GM23338 (cell line): ENCODE results near the gene ST3GAL2. TPM values are rescaled to one million over a fixed set of nuclear protein-coding genes. Genes with fewer than 3 reads are reported as not detected.

ENCODE experiments used
- ATAC-seq: fragments of 200-7000 bp; cut with Tn5 transposase; 3 replicates; pipeline ENCODE4 v1.9.1; 2020
- DNase-seq: peaks from one replicate; pipeline ENCODE4 v3.0.0-alpha.2; 2015; ENCODE audit warnings: low spot score
- H2AFZ ChIP-seq: fragments of 200-600 bp; sonication (generic); 2 replicates; pipeline ENCODE4 v1.8.0; 2016; ENCODE audit warnings: antibody characterized with exemption, mild to moderate bottlenecking, moderate library complexity
- H3F3A ChIP-seq: fragments of 200-600 bp; sonication (generic); replicated peaks from 2 replicates; pipeline ENCODE4 v1.8.0; 2017; ENCODE audit warnings: antibody characterized with exemption, mixed run types, low read depth
- H3K27ac ChIP-seq: fragments of 200-600 bp; sonication (generic); 2 replicates; pipeline ENCODE4 v1.6.1; 2016; ENCODE audit warnings: low read depth
- H3K27me3 ChIP-seq: fragments of 200-600 bp; sonication (generic); 2 replicates; pipeline ENCODE4 v1.8.0; 2016; ENCODE audit warnings: mild to moderate bottlenecking, mixed run types, moderate library complexity; ENCODE audit not compliant: insufficient read depth
- H3K36me3 ChIP-seq: fragments of 200-600 bp; sonication (generic); 2 replicates; pipeline ENCODE4 v1.8.0; 2016; ENCODE audit warnings: mild to moderate bottlenecking; ENCODE audit not compliant: insufficient read depth
- H3K4me1 ChIP-seq: fragments of 200-600 bp; sonication (generic); 2 replicates; pipeline ENCODE4 v1.8.0; 2016; ENCODE audit warnings: mild to moderate bottlenecking, moderate library complexity; ENCODE audit not compliant: insufficient read depth
- H3K4me2 ChIP-seq: fragments of 200-600 bp; sonication (generic); 2 replicates; pipeline ENCODE4 v1.7.1; 2017; ENCODE audit warnings: mixed run types
- H3K4me3 ChIP-seq: fragments of 200-600 bp; sonication (generic); 2 replicates; pipeline ENCODE4 v1.6.1; 2016; ENCODE audit warnings: mixed run types
- H3K79me2 ChIP-seq: fragments of 200-600 bp; sonication (generic); replicated peaks from 2 replicates; pipeline ENCODE4 v1.8.0; 2017; ENCODE audit warnings: mild to moderate bottlenecking; ENCODE audit not compliant: insufficient read depth
- H3K9me2 ChIP-seq: fragments of 200-600 bp; sonication (generic); 2 replicates; pipeline ENCODE4 v1.8.0; 2017; ENCODE audit not compliant: insufficient read depth
- H4K20me1 ChIP-seq: fragments of 200-600 bp; sonication (generic); replicated peaks from 2 replicates; pipeline ENCODE4 v1.8.0; 2017; ENCODE audit warnings: mild to moderate bottlenecking; ENCODE audit not compliant: insufficient read depth
- H3K27ac Mint-ChIP-seq: 2 replicates; pipeline ENCODE4 v1.8.0; 2020; ENCODE audit warnings: inconsistent platforms, mild to moderate bottlenecking, moderate library complexity, mixed read lengths
- H3K27me3 Mint-ChIP-seq: 3 replicates; pipeline ENCODE4 v1.8.0; 2022; ENCODE audit warnings: low read depth, mild to moderate bottlenecking, moderate library complexity, mixed read lengths, inconsistent platforms; ENCODE audit not compliant: insufficient read depth, poor library complexity
- H3K36me3 Mint-ChIP-seq: 3 replicates; pipeline ENCODE4 v1.8.0; 2021; ENCODE audit warnings: low read depth, mild to moderate bottlenecking, inconsistent platforms, moderate library complexity, mixed read lengths
- H3K4me1 Mint-ChIP-seq: 3 replicates; pipeline ENCODE4 v1.8.0; 2020; ENCODE audit warnings: mild to moderate bottlenecking, inconsistent platforms, mixed read lengths
- H3K4me3 Mint-ChIP-seq: 3 replicates; pipeline ENCODE4 v1.8.0; 2021; ENCODE audit warnings: moderate library complexity, mild to moderate bottlenecking, inconsistent platforms, mixed read lengths
- H3K9me3 Mint-ChIP-seq: 3 replicates; pipeline ENCODE4 v1.8.0; 2020; ENCODE audit warnings: moderate library complexity, mild to moderate bottlenecking, inconsistent platforms, mixed read lengths
- CTCF ChIP-seq, 2 experiments: fragments of 200-600 bp in 1 of 2; sonication (generic) in 1 of 2; conservative IDR thresholded peaks; 2 replicates each; pipeline versions ENCODE4 v1.5.1 to v1.6.1; 2016 to 2017; ENCODE audit warnings: antibody characterized with exemption in 2 of 2, low read depth in 2 of 2, mild to moderate bottlenecking in 2 of 2, moderate library complexity in 1 of 2
- ETS1 ChIP-seq: IDR thresholded peaks from 2 replicates; pipeline ENCODE4 v1.6.1; 2016; ENCODE audit warnings: antibody characterized with exemption
- NANOG ChIP-seq: IDR thresholded peaks from 2 replicates; pipeline ENCODE4 v1.6.1; 2016; ENCODE audit warnings: antibody characterized with exemption, borderline replicate concordance
- REST ChIP-seq: IDR thresholded peaks from one replicate; pipeline ENCODE4 v1.6.1; 2018; ENCODE audit warnings: antibody characterized with exemption; ENCODE audit not compliant: unreplicated experiment
- ZNF114 ChIP-seq: fragments of 250-450 bp; sonication (Bioruptor Pico); IDR thresholded peaks from 2 replicates; pipeline ENCODE4 v1.5.0; 2020; ENCODE audit warnings: mild to moderate bottlenecking, moderate library complexity
- polyA plus RNA-seq: library from polyadenylated mRNA; unstranded; fragments of >200 nt; fragmentation: Nextera tagmentation; extraction: Ambion mirVana; gene quantifications from 2 replicates; pipeline ENCODE4 v1.2.1, GENCODE V29; 2016
- total RNA-seq: library from RNA; depleted of rRNA; stranded (reverse); fragments of >200 nt; shearing (Covaris generic); gene quantifications from 2 replicates; pipeline ENCODE4 v1.2.3, GENCODE V29; 2014
- TF ChIP-seq, protein P1 (sequence below): fragments of 250-450 bp; sonication (Bioruptor Pico); IDR thresholded peaks from 2 replicates; pipeline ENCODE4 v1.5.0; 2020; ENCODE audit warnings: mild to moderate bottlenecking, moderate library complexity

Gene ST3GAL2
- total and polyA plus RNA-seq, 2 experiments from 2014 or later, result 12.3 to 39.8 TPM

- Mint-ChIP-seq H3K9me3 (no peaks in the 10 kb centered on the region), H3K27me3 (peaks cover 13% of the 10 kb centered on the region), H3K27ac (no peak overlapping the region), H3K4me3 (no peak overlapping the region), H3K4me1 (peaks cover 24% of the 10 kb centered on the region), H3K36me3 (no peaks in the 10 kb centered on the region; the same call in 2 of the 3 replicates)
- Histone ChIP-seq H3K27me3 (no peaks in the 10 kb centered on the region), H3K4me2 (no peak overlapping the region), H3K36me3 (no peaks in the 10 kb centered on the region), H3K9me2 (no peaks in the 10 kb centered on the region), H4K20me1 (no peaks in the 10 kb centered on the region), H3F3A (peaks cover 13% of the 10 kb centered on the region), H3K27ac (no peak overlapping the region), H3K4me1 (peaks cover 26% of the 10 kb centered on the region), H3K4me3 (no peak overlapping the region), H2AFZ (no peak overlapping the region), H3K79me2 (peaks cover 11% of the 10 kb centered on the region)
- no peak for TF ChIP-seq REST
- TF ChIP-seq CTCF (conservative IDR thresholded peaks at IDR 0.05; ENCODE audit: low read depth in 2 of 2), result no peak
- no peak for TF ChIP-seq ETS1
- TF ChIP-seq ZNF114 (CRISPR knock-in tag), result no peak
- no peak for TF ChIP-seq NANOG
- TF ChIP-seq, protein P1, sequence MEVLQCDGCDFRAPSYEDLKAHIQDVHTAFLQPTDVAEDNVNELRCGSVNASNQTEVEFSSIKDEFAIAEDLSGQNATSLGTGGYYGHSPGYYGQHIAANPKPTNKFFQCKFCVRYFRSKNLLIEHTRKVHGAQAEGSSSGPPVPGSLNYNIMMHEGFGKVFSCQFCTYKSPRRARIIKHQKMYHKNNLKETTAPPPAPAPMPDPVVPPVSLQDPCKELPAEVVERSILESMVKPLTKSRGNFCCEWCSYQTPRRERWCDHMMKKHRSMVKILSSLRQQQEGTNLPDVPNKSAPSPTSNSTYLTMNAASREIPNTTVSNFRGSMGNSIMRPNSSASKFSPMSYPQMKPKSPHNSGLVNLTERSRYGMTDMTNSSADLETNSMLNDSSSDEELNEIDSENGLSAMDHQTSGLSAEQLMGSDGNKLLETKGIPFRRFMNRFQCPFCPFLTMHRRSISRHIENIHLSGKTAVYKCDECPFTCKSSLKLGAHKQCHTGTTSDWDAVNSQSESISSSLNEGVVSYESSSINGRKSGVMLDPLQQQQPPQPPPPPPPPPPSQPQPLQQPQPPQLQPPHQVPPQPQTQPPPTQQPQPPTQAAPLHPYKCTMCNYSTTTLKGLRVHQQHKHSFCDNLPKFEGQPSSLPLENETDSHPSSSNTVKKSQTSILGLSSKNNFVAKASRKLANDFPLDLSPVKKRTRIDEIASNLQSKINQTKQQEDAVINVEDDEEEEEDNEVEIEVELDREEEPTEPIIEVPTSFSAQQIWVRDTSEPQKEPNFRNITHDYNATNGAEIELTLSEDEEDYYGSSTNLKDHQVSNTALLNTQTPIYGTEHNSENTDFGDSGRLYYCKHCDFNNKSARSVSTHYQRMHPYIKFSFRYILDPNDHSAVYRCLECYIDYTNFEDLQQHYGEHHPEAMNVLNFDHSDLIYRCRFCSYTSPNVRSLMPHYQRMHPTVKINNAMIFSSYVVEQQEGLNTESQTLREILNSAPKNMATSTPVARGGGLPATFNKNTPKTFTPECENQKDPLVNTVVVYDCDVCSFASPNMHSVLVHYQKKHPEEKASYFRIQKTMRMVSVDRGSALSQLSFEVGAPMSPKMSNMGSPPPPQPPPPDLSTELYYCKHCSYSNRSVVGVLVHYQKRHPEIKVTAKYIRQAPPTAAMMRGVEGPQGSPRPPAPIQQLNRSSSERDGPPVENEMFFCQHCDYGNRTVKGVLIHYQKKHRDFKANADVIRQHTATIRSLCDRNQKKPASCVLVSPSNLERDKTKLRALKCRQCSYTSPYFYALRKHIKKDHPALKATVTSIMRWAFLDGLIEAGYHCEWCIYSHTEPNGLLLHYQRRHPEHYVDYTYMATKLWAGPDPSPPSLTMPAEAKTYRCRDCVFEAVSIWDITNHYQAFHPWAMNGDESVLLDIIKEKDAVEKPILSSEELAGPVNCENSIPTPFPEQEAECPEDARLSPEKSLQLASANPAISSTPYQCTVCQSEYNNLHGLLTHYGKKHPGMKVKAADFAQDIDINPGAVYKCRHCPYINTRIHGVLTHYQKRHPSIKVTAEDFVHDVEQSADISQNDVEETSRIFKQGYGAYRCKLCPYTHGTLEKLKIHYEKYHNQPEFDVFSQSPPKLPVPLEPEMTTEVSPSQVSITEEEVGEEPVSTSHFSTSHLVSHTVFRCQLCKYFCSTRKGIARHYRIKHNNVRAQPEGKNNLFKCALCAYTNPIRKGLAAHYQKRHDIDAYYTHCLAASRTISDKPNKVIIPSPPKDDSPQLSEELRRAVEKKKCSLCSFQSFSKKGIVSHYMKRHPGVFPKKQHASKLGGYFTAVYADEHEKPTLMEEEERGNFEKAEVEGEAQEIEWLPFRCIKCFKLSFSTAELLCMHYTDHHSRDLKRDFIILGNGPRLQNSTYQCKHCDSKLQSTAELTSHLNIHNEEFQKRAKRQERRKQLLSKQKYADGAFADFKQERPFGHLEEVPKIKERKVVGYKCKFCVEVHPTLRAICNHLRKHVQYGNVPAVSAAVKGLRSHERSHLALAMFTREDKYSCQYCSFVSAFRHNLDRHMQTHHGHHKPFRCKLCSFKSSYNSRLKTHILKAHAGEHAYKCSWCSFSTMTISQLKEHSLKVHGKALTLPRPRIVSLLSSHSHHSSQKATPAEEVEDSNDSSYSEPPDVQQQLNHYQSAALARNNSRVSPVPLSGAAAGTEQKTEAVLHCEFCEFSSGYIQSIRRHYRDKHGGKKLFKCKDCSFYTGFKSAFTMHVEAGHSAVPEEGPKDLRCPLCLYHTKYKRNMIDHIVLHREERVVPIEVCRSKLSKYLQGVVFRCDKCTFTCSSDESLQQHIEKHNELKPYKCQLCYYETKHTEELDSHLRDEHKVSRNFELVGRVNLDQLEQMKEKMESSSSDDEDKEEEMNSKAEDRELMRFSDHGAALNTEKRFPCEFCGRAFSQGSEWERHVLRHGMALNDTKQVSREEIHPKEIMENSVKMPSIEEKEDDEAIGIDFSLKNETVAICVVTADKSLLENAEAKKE (CRISPR knock-in tag), result no peak
- no peak for ATAC-seq
- no peak for DNase-seq
These were observed 3.4 kb upstream of the ST3GAL2 start for GRCh38 chr16:70442344-70442743.
